ENCODE data around the gene CIAO1.

DNA sequence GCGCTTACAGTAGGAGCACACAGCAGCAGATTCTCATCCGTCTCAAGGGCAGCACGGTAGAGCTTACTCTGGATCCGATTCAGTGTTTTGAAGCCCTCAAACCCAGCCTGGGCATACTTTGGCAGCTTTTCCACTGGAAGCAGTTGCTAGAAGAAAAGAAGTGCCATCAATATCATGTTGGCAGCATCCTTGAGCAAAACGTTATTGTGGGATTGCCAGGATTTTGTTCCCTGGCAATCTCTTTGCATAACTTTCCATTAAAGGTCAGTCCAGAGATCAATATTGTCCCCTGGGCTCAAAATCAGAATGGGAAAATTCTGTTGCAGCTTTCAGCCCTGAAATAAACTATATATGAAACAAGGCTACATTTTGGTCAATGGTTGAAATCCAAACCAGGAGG lies 30.9 kb downstream of the CIAO1 start:
- TF ChIP-seq, protein P1, sequence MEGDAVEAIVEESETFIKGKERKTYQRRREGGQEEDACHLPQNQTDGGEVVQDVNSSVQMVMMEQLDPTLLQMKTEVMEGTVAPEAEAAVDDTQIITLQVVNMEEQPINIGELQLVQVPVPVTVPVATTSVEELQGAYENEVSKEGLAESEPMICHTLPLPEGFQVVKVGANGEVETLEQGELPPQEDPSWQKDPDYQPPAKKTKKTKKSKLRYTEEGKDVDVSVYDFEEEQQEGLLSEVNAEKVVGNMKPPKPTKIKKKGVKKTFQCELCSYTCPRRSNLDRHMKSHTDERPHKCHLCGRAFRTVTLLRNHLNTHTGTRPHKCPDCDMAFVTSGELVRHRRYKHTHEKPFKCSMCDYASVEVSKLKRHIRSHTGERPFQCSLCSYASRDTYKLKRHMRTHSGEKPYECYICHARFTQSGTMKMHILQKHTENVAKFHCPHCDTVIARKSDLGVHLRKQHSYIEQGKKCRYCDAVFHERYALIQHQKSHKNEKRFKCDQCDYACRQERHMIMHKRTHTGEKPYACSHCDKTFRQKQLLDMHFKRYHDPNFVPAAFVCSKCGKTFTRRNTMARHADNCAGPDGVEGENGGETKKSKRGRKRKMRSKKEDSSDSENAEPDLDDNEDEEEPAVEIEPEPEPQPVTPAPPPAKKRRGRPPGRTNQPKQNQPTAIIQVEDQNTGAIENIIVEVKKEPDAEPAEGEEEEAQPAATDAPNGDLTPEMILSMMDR (IDR thresholded peaks at IDR 0.05) = no peak
- TF ChIP-seq POLR2AphosphoS5 (IDR thresholded peaks at IDR 0.05) (no peak), POLR2A (IDR thresholded peaks at IDR 0.05) (no peak)
